GM12878 (cell line): ENCODE results near the gene AIDA.

Source experiments
- BHLHE40 ChIP-seq, 2 experiments: fragments of 450-650 bp in 1 of 2; IDR thresholded peaks; 2 replicates each; pipeline ENCODE4 v1.6.1; 2011 to 2017; ENCODE audit warnings: low read depth in 2 of 2, borderline replicate concordance in 1 of 2, improper control_type of control experiment in 1 of 2, low read length in 1 of 2, mild to moderate bottlenecking in 1 of 2
- MXI1 ChIP-seq: fragments of 150-350 bp; IDR thresholded peaks from 2 replicates; pipeline ENCODE4 v1.6.1; 2011; ENCODE audit warnings: low read depth, mild to moderate bottlenecking, inconsistent platforms, low read length, improper control_type of control experiment
- MYC ChIP-seq: IDR thresholded peaks from 2 replicates; pipeline ENCODE4 v1.6.1; 2011; ENCODE audit warnings: mild to moderate bottlenecking, low read length, moderate library complexity, inconsistent platforms; ENCODE audit not compliant: insufficient read depth, insufficient replicate concordance, insufficient read length, severe bottlenecking
- POLR2AphosphoS5 ChIP-seq: IDR thresholded peaks from 2 replicates; pipeline ENCODE4 v1.6.1; 2011; ENCODE audit warnings: mild to moderate bottlenecking, low read length, inconsistent platforms
- SIX5 ChIP-seq: IDR thresholded peaks from 2 replicates; pipeline ENCODE4 v1.6.1; 2011; ENCODE audit warnings: mild to moderate bottlenecking, low read depth, low read length, moderate library complexity; ENCODE audit not compliant: severe bottlenecking
- SPI1 ChIP-seq: IDR thresholded peaks from 2 replicates; pipeline ENCODE4 v1.6.1; 2011; ENCODE audit warnings: low read depth, mild to moderate bottlenecking, low read length, moderate library complexity, borderline replicate concordance; ENCODE audit not compliant: insufficient read depth
- TF ChIP-seq, protein P1 (sequence below), 3 experiments: IDR thresholded peaks in 2 of 3; conservative IDR thresholded peaks in 1 of 3; 2 replicates each; pipeline ENCODE4 v1.5.1; 2011; ENCODE audit warnings: low read depth in 3 of 3, low read length in 3 of 3, mild to moderate bottlenecking in 3 of 3, control low read depth in 2 of 3, moderate library complexity in 2 of 3, inconsistent platforms in 1 of 3, mixed read lengths in 1 of 3; ENCODE audit not compliant: control insufficient read depth in 2 of 3, insufficient read depth in 1 of 3; ENCODE audit errors: extremely low read depth in 1 of 3

DNA sequence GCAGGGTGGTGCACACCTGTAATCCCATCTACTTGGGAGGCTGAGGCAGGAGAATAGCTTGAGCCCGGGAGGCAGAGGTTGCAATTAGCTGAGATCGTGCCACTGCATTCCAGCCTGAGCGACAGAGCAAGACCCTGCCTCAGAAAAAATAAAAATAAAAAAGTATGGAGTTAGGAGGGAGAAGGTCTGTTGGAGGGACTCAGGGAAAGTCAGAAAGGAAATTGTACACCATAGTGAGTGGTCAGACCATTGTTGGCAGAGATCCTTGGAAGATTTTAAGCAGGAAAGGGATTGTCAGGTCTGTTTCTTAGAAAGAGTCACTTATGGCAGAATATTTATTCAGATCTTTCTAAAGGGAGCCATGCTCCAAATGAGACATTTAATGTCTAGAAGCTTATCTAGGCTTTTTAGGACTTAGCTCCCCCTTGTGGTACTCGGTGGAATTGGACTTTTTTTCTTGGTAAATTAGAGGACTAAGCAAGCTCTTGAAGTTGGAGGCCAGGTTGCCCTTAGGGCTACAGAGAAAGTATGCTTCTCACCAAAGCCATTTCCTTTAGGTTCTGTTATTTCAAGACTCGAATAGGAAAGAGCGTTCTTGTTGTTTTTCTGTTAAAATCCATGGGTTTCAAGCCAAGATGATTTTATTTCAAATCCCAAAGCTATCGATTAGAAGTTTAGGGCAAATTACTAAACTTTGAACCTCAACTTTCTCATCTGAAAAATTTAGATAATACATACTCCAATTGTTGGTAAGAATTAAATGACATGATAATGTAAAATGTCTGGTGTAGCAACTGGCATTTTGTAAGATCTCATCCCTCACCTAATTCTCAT, 77.9 kb downstream of the AIDA start:
- TF ChIP-seq, protein P1, sequence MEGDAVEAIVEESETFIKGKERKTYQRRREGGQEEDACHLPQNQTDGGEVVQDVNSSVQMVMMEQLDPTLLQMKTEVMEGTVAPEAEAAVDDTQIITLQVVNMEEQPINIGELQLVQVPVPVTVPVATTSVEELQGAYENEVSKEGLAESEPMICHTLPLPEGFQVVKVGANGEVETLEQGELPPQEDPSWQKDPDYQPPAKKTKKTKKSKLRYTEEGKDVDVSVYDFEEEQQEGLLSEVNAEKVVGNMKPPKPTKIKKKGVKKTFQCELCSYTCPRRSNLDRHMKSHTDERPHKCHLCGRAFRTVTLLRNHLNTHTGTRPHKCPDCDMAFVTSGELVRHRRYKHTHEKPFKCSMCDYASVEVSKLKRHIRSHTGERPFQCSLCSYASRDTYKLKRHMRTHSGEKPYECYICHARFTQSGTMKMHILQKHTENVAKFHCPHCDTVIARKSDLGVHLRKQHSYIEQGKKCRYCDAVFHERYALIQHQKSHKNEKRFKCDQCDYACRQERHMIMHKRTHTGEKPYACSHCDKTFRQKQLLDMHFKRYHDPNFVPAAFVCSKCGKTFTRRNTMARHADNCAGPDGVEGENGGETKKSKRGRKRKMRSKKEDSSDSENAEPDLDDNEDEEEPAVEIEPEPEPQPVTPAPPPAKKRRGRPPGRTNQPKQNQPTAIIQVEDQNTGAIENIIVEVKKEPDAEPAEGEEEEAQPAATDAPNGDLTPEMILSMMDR (IDR thresholded peaks at IDR 0.05 in 2 of 3, conservative IDR thresholded peaks at IDR 0.05 in 1 of 3; ENCODE audit: control insufficient read depth in 2 of 3, extremely low read depth in 1 of 3, insufficient read depth in 1 of 3, low read depth in 3 of 3, low read length in 3 of 3), result peak; percentile 77 to 90 (median 85)
- TF ChIP-seq MXI1 (no peak), SIX5 (no peak), MYC (no peak), POLR2AphosphoS5 (no peak), SPI1 (no peak), BHLHE40 (IDR thresholded peaks at IDR 0.05; ENCODE audit: borderline replicate concordance in 1 of 2, low read depth in 2 of 2, low read length in 1 of 2) (no peak)
